ENCODE results near the gene SH3D19.

- no peak for TF ChIP-seq CTCF (IDR thresholded peaks at IDR 0.05)
- no peak for TF ChIP-seq POLR2A (IDR thresholded peaks at IDR 0.05)
- TF ChIP-seq EP300 (IDR thresholded peaks at IDR 0.05) = no peak
- no peak for TF ChIP-seq POLR2AphosphoS5 (IDR thresholded peaks at IDR 0.05)
Measured at GRCh38 chr4:151340751-151341385, 15.5 kb upstream of the SH3D19 start.
